GM23248 (cell line): ENCODE data around the gene CSKMT. TPM values are rescaled to one million over a fixed set of nuclear protein-coding genes. Genes with fewer than 3 reads are reported as not detected.

Source experiments
- DNase-seq: peaks from one replicate; pipeline ENCODE4 v3.0.0-alpha.2; 2015
- H2AFZ ChIP-seq: fragments of 200-600 bp; sonication (generic); 2 replicates; pipeline ENCODE4 v1.6.1; 2016; ENCODE audit warnings: antibody characterized with exemption
- H3F3A ChIP-seq: fragments of 200-600 bp; sonication (generic); 2 replicates; pipeline ENCODE4 v1.6.1; 2016; ENCODE audit warnings: mild to moderate bottlenecking, antibody characterized with exemption, mixed run types; ENCODE audit not compliant: insufficient read depth
- H3K27ac ChIP-seq: fragments of 200-600 bp; sonication (generic); 2 replicates; pipeline ENCODE4 v1.5.1; 2016; ENCODE audit warnings: mild to moderate bottlenecking
- H3K27me3 ChIP-seq: fragments of 200-600 bp; sonication (generic); replicated peaks from 2 replicates; pipeline ENCODE4 v1.6.1; 2016; ENCODE audit warnings: mild to moderate bottlenecking; ENCODE audit not compliant: insufficient read depth
- H3K36me3 ChIP-seq: fragments of 200-600 bp; sonication (generic); 2 replicates; pipeline ENCODE4 v1.6.1; 2016; ENCODE audit warnings: low read depth, mild to moderate bottlenecking
- H3K4me1 ChIP-seq: fragments of 200-600 bp; sonication (generic); 2 replicates; pipeline ENCODE4 v1.6.1; 2016; ENCODE audit warnings: mild to moderate bottlenecking; ENCODE audit not compliant: insufficient read depth
- H3K4me2 ChIP-seq: fragments of 200-600 bp; sonication (generic); one replicate; pipeline ENCODE4 v1.6.1; 2016; ENCODE audit warnings: mild to moderate bottlenecking; ENCODE audit not compliant: unreplicated experiment
- H3K4me3 ChIP-seq: fragments of 200-600 bp; sonication (generic); 2 replicates; pipeline ENCODE4 v1.5.1; 2016; ENCODE audit warnings: mild to moderate bottlenecking
- H3K79me2 ChIP-seq: fragments of 200-600 bp; sonication (generic); 2 replicates; pipeline ENCODE4 v1.6.1; 2016; ENCODE audit warnings: mild to moderate bottlenecking; ENCODE audit not compliant: insufficient read depth
- H3K9ac ChIP-seq: fragments of 200-600 bp; sonication (generic); 2 replicates; pipeline ENCODE4 v1.6.1; 2016; ENCODE audit warnings: mild to moderate bottlenecking
- H3K9me2 ChIP-seq: fragments of 200-600 bp; sonication (generic); 2 replicates; pipeline ENCODE4 v1.6.1; 2016; ENCODE audit warnings: mixed run types, mild to moderate bottlenecking, moderate library complexity; ENCODE audit not compliant: insufficient read depth
- H3K9me3 ChIP-seq: fragments of 200-600 bp; sonication (generic); one replicate; pipeline ENCODE4 v1.6.1; 2017; ENCODE audit warnings: low read depth
- H4K20me1 ChIP-seq: fragments of 200-600 bp; sonication (generic); 2 replicates; pipeline ENCODE4 v1.6.0; 2016; ENCODE audit not compliant: insufficient read depth
- EZH2 ChIP-seq: fragments of 200-600 bp; sonication (generic); IDR thresholded peaks from 2 replicates; pipeline ENCODE4 v1.6.1; 2018; ENCODE audit warnings: antibody characterized with exemption, mild to moderate bottlenecking; ENCODE audit not compliant: insufficient read depth, poor library complexity, severe bottlenecking
- EZH2phosphoT487 ChIP-seq: fragments of 200-600 bp; sonication (generic); IDR thresholded peaks from 2 replicates; pipeline ENCODE4 v1.6.1; 2018; ENCODE audit warnings: antibody characterized with exemption, moderate library complexity, mild to moderate bottlenecking, low read depth; ENCODE audit not compliant: insufficient read depth
- WGBS, 2 experiments: methylation state at CpG; one replicate each; pipeline ENCODE4 v1.1.6; 2015 to 2017; ENCODE audit warnings: low lambda C conversion rate in 2 of 2, low coverage in 1 of 2; ENCODE audit errors: missing lambda C conversion rate in 2 of 2; 5-methylcytosine and 5-hydroxymethylcytosine counted together
- in situ Hi-C: fragments of 300-500 bp; cut with MboI; formaldehyde crosslinking; loops from 2 replicates; pipeline ENCODE4 v1.15.0; 2020
- polyA plus RNA-seq: library from polyadenylated mRNA; unstranded; fragments of >200 nt; fragmentation: Nextera tagmentation; extraction: Ambion mirVana; gene quantifications from 2 replicates; pipeline ENCODE4 v1.2.1, GENCODE V29; 2016
- total RNA-seq: library from RNA; depleted of rRNA; stranded (reverse); fragments of >200 nt; shearing (Covaris generic); gene quantifications from 2 replicates; pipeline ENCODE4 v1.2.3, GENCODE V29; 2014

The CSKMT gene
- total and polyA plus RNA-seq, 2 experiments from 2014 or later, result 3.6 to 5.4 TPM

- 0 to 1% methylated on average over 50 to 53 of the region's 55 CpGs for WGBS, 2 experiments
- H3K9ac ChIP-seq, result peak within 1 kb of the TSS; percentile 93
- no peaks in the 10 kb centered on the region for H3K9me2 ChIP-seq
- peak within 1 kb of the TSS; percentile 71 for H2AFZ ChIP-seq
- no peaks in the 10 kb centered on the region for H3K9me3 ChIP-seq
- peaks cover 10% of the 10 kb centered on the region for H3K4me1 ChIP-seq
- peak within 1 kb of the TSS; percentile 88 for H3K4me3 ChIP-seq
- H3K36me3 ChIP-seq, result peaks cover 10% of the 10 kb centered on the region; the same call in 1 of the 2 replicates
- peaks cover 48% of the 10 kb centered on the region for H3K79me2 ChIP-seq
- peak within 1 kb of the TSS; percentile 82 for H3K27ac ChIP-seq
- in situ Hi-C loops, result loop anchor here (25.0 kb wide), 1 partner anchor 292 kb away; no protein-coding TSS in a partner anchor
- TF ChIP-seq EZH2, result no peak
- TF ChIP-seq EZH2phosphoT487, result peak; percentile 80; the same call in 1 of the 2 replicates
- DNase-seq, result peak; percentile 96
- no peaks in the 10 kb centered on the region for H3K27me3 ChIP-seq
- H4K20me1 ChIP-seq, result no peaks in the 10 kb centered on the region
- H3K4me2 ChIP-seq, result peak within 1 kb of the TSS; percentile 98
- peaks cover 23% of the 10 kb centered on the region for H3F3A ChIP-seq
Measured at GRCh38 chr11:62678770-62679696, 13.9 kb downstream of the CSKMT start, which contains the start of gene UBXN1. Gene UBXN1, minus strand, starts transcription at chr11:62679073. Its CDS starts 150 bp downstream, at chr11:62678923.

- in situ Hi-C loops, result loop anchor here (25.0 kb wide), 1 partner anchor 294 kb away; no protein-coding TSS in a partner anchor
- H2AFZ ChIP-seq, result peak overlapping the region; percentile 31
Measured at GRCh38 chr11:62680825-62681240, 15.7 kb downstream of the CSKMT start.

GRCh38 chr11:62682518-62682917, 17.4 kb downstream of the CSKMT start:
- H4K20me1 ChIP-seq, result no peaks in the 10 kb centered on the region
- no peaks in the 10 kb centered on the region for H3K9me2 ChIP-seq
- WGBS, 2 experiments, result 84 to 89% methylated on average over 7 of the region's 7 CpGs
- no peak overlapping the region for H2AFZ ChIP-seq
- in situ Hi-C loops, result loop anchor here (25.0 kb wide), 1 partner anchor 295 kb away; no protein-coding TSS in a partner anchor
- no peak overlapping the region for H3K4me2 ChIP-seq
- H3K36me3 ChIP-seq, result no peaks in the 10 kb centered on the region
- peaks cover 13% of the 10 kb centered on the region for H3K79me2 ChIP-seq
- H3K4me3 ChIP-seq, result no peak overlapping the region
- TF ChIP-seq EZH2phosphoT487 (no peak), EZH2 (no peak)
- H3K9ac ChIP-seq, result no peak overlapping the region
- no peaks in the 10 kb centered on the region for H3K9me3 ChIP-seq
- peaks cover 15% of the 10 kb centered on the region for H3F3A ChIP-seq
- peaks cover 10% of the 10 kb centered on the region for H3K4me1 ChIP-seq
- H3K27ac ChIP-seq, result no peak overlapping the region
- no peaks in the 10 kb centered on the region for H3K27me3 ChIP-seq
- no peak for DNase-seq

More at GRCh38 chr11:62680825-62681240, 15.7 kb downstream of the CSKMT start:
- Histone ChIP-seq H3K9me3 (no peaks in the 10 kb centered on the region), H3K36me3 (peaks cover 7% of the 10 kb centered on the region; the same call in 1 of the 2 replicates), H3K4me3 (no peak overlapping the region), H3K79me2 (peaks cover 30% of the 10 kb centered on the region), H4K20me1 (no peaks in the 10 kb centered on the region), H3K4me1 (peaks cover 10% of the 10 kb centered on the region), H3K9me2 (no peaks in the 10 kb centered on the region), H3K4me2 (no peak overlapping the region), H3K9ac (no peak overlapping the region), H3K27ac (peak overlapping the region; percentile 10), H3K27me3 (no peaks in the 10 kb centered on the region), H3F3A (peaks cover 23% of the 10 kb centered on the region)
- TF ChIP-seq EZH2, result no peak
- no peak for TF ChIP-seq EZH2phosphoT487
- DNase-seq, result peak; percentile 90
- 3 to 5% methylated on average over 4 of the region's 4 CpGs for WGBS, 2 experiments

- WGBS, 2 experiments, result 41 to 45% methylated on average over 65 to 72 of the region's 74 CpGs
- Histone ChIP-seq H3K36me3 (no peaks in the 10 kb centered on the region), H3K9me3 (no peaks in the 10 kb centered on the region), H3K27me3 (no peaks in the 10 kb centered on the region), H3K9ac (peak overlapping the region; percentile 65), H3K4me3 (peak overlapping the region; percentile 20), H3K4me2 (peak overlapping the region; percentile 65), H3K9me2 (no peaks in the 10 kb centered on the region), H3K79me2 (no peaks in the 10 kb centered on the region), H4K20me1 (no peaks in the 10 kb centered on the region), H3K27ac (no peak overlapping the region), H3F3A (peaks cover 23% of the 10 kb centered on the region; the same call in 1 of the 2 replicates), H2AFZ (peak overlapping the region; percentile 60), H3K4me1 (peaks cover 23% of the 10 kb centered on the region)
- no peak for TF ChIP-seq EZH2
- no peak for TF ChIP-seq EZH2phosphoT487
- DNase-seq, result no peak
- in situ Hi-C loops, result loop anchor here (25.0 kb wide), 1 partner anchor 300 kb away; no protein-coding TSS in a partner anchor
Measured at GRCh38 chr11:62687508-62688396, 22.6 kb downstream of the CSKMT start.
